ENCODE data around the gene NHLRC4.

Gene NHLRC4

DNA sequence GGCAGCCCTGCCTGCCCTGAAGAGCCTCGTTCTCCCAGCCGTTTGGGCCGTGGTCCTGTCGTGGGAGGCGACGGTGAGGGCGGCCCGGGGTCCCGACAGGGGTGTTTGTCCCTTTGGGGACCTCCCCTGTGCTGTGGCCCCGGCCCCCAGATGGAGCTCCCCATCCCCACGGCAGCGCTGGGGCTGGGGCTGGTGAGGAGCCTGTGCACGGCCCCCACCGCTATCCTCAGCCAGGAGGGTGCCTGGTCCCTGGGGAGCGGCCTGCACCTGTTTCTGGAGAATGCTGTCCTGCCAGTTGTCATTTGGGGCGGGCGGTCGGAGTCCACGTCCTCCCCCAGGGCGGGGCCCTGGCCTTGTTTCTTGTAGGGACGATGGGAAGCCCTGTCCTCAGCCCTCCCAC is 32.7 kb upstream of the NHLRC4 start:
- Histone ChIP-seq H3K36me3 (ENCODE audit: control insufficient read depth in 2 of 2, insufficient read depth in 1 of 2, low read length in 2 of 2) (peaks cover 0 to 50% of the 10 kb centered on the region in 2 experiments; a peak in 2 of 3 replicates), H3K9me3 (ENCODE audit: control insufficient read depth, insufficient read depth, low read depth, low read length) (no peaks in the 10 kb centered on the region), H3K4me3 (ENCODE audit: low read depth, low read length) (no peak overlapping the region), H3K4me1 (ENCODE audit: control insufficient read depth, insufficient read depth, low read length) (peaks cover 7% of the 10 kb centered on the region), H3K27ac (ENCODE audit: extremely low read depth, low read depth, low read length) (no peak overlapping the region)
- no peak for TF ChIP-seq ZNF2 (tag by site-specific recombination; IDR thresholded peaks at IDR 0.05)
- no peak for TF ChIP-seq TCF7L2 (IDR thresholded peaks at IDR 0.05; ENCODE audit: borderline replicate concordance, low read depth, low read length)
- TF ChIP-seq, protein P1, sequence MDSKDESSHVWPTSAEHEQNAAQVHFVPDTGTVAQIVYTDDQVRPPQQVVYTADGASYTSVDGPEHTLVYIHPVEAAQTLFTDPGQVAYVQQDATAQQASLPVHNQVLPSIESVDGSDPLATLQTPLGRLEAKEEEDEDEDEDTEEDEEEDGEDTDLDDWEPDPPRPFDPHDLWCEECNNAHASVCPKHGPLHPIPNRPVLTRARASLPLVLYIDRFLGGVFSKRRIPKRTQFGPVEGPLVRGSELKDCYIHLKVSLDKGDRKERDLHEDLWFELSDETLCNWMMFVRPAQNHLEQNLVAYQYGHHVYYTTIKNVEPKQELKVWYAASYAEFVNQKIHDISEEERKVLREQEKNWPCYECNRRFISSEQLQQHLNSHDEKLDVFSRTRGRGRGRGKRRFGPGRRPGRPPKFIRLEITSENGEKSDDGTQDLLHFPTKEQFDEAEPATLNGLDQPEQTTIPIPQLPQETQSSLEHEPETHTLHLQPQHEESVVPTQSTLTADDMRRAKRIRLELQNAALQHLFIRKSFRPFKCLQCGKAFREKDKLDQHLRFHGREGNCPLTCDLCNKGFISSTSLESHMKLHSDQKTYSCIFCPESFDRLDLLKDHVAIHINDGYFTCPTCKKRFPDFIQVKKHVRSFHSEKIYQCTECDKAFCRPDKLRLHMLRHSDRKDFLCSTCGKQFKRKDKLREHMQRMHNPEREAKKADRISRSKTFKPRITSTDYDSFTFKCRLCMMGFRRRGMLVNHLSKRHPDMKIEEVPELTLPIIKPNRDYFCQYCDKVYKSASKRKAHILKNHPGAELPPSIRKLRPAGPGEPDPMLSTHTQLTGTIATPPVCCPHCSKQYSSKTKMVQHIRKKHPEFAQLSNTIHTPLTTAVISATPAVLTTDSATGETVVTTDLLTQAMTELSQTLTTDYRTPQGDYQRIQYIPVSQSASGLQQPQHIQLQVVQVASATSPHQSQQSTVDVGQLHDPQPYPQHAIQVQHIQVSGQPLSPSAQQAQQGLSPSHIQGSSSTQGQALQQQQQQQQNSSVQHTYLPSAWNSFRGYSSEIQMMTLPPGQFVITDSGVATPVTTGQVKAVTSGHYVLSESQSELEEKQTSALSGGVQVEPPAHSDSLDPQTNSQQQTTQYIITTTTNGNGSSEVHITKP (tag by site-specific recombination; IDR thresholded peaks at IDR 0.05) = no peak
- TF ChIP-seq ZNF16 (tag by site-specific recombination; IDR thresholded peaks at IDR 0.05; ENCODE audit: low read depth) = no peak
- no peak for TF ChIP-seq ZNF626 (tag by site-specific recombination; IDR thresholded peaks at IDR 0.05)
- no peak for TF ChIP-seq ZNF571 (tag by site-specific recombination; IDR thresholded peaks at IDR 0.05)
- no peak for TF ChIP-seq WT1 (tag by site-specific recombination; IDR thresholded peaks at IDR 0.05)
- TF ChIP-seq ZNF654 (tag by site-specific recombination; IDR thresholded peaks at IDR 0.05; ENCODE audit: low read depth) = no peak
- no peak for TF ChIP-seq ZNF677 (tag by site-specific recombination; IDR thresholded peaks at IDR 0.05)
- no peak for TF ChIP-seq ZNF366 (tag by site-specific recombination; conservative IDR thresholded peaks at IDR 0.05)
- ChIA-PET POLR2A (no interaction called here), CTCF (interaction anchor here (0.6 kb wide), 1 partner anchor 1469 kb away, joined by 3 read pairs; no protein-coding TSS in a partner anchor)

DNA sequence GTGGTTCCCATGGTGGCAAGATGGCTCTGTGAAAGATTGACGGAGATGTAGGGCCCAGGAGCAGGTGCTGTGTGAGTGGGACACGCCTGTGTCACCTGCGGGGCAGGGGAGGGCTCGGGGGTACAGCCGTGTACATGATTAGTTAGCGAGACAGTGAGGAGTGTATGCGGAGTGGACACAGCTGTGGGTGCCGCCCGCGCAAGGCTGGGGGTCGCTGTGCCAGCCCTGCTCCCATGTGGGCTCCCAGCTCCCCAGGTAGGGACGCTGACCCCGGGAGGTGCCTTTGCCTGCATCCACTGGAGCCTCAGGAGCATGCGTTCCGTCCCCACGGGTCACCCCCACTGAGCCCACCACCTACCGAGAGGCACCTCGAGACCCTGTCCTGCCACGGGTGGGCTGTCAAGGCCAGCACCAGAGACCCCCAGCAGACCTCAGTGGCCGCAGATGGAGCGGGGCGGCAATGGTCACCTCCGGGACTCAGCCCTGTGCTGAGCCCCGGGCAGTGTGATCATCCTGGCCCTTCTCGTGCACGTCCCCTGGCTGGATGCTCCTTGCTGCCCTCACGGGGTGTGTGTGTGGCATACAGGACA is 31.9 kb upstream of the NHLRC4 start:
- POLR2A ChIA-PET = interaction anchor here (0.5 kb wide), 1 partner anchor 204 kb away, joined by 3 read pairs; no protein-coding TSS in a partner anchor
- H3K4me1 ChIP-seq (ENCODE audit: control insufficient read depth, insufficient read depth, low read length) = no peaks in the 10 kb centered on the region

DNA sequence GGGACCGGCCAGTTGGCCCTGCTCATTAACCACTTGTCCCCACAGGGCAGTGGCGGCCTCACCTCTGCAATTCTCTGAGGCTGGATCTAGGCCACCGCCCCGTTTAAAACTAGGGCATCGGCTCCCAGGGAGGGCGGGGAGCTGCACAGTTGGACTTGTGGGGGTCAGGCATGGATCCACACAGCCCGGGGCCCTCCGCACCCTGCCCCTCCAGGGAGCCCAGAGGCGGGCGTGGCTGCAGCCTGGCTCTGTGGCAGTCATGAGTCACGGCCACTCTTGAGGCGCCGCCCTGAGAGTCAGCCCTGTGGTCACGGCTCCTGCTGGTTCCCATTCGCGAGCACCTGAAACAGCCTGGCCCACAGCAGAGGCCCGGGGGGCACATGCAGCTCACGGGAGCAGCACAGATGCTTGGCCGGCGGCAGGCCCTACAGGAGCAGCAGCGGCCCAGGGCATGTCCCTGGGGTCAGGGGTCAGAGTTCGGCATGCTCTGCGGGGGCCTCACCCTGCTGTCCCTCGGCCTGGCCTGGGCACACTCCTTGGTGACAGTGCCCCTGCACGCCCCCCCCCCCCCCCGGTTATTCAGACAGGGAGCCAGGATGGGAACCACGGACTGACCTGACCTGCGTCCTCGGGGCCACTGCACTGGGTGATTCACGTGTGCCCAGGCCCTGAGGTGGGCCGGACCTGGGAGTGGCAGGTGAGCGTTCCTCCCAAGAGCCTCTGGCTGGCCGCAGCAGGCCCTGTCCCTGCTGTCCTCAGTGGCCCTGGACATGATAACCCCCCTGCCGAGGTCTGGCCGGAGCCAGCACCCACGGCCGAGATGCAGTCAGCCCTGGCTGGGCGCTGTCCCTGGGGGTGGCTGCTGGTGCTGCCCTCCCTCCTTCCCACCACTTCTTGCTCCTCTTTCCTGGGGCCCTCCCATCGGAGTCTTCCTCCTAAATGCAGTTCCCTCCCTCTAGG is 31.1 kb upstream of the NHLRC4 start:
- POLR2A ChIA-PET = interaction anchor here (0.5 to 1.5 kb wide), 2 partner anchors 8 to 82 kb away, joined by 3 to 5 read pairs; partner anchors contain the start of gene CAPN15
- TF ChIP-seq, protein P2, sequence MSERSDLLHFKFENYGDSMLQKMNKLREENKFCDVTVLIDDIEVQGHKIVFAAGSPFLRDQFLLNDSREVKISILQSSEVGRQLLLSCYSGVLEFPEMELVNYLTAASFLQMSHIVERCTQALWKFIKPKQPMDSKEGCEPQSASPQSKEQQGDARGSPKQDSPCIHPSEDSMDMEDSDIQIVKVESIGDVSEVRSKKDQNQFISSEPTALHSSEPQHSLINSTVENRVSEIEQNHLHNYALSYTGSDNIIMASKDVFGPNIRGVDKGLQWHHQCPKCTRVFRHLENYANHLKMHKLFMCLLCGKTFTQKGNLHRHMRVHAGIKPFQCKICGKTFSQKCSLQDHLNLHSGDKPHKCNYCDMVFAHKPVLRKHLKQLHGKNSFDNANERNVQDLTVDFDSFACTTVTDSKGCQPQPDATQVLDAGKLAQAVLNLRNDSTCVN (tag by site-specific recombination; optimal IDR thresholded peaks at IDR 0.05) = no peak
- TF ChIP-seq, protein P3, sequence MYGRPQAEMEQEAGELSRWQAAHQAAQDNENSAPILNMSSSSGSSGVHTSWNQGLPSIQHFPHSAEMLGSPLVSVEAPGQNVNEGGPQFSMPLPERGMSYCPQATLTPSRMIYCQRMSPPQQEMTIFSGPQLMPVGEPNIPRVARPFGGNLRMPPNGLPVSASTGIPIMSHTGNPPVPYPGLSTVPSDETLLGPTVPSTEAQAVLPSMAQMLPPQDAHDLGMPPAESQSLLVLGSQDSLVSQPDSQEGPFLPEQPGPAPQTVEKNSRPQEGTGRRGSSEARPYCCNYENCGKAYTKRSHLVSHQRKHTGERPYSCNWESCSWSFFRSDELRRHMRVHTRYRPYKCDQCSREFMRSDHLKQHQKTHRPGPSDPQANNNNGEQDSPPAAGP (tag by site-specific recombination; IDR thresholded peaks at IDR 0.05) = peak; percentile 81
- TF ChIP-seq ZNF223 (tag by site-specific recombination; IDR thresholded peaks at IDR 0.05) (no peak), KLF7 (tag by site-specific recombination; IDR thresholded peaks at IDR 0.05; ENCODE audit: borderline replicate concordance) (peak; percentile 69; the same call in 1 of the 2 replicates), ZNF341 (tag by site-specific recombination; IDR thresholded peaks at IDR 0.05; ENCODE audit: low read depth) (peak; percentile 42; the same call in 1 of the 2 replicates), KLF8 (tag by site-specific recombination; IDR thresholded peaks at IDR 0.05) (no peak), KLF1 (tag by site-specific recombination; IDR thresholded peaks at IDR 0.05) (peak; percentile 95)
- TF ChIP-seq, protein P4, sequence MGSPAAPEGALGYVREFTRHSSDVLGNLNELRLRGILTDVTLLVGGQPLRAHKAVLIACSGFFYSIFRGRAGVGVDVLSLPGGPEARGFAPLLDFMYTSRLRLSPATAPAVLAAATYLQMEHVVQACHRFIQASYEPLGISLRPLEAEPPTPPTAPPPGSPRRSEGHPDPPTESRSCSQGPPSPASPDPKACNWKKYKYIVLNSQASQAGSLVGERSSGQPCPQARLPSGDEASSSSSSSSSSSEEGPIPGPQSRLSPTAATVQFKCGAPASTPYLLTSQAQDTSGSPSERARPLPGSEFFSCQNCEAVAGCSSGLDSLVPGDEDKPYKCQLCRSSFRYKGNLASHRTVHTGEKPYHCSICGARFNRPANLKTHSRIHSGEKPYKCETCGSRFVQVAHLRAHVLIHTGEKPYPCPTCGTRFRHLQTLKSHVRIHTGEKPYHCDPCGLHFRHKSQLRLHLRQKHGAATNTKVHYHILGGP (tag by site-specific recombination; IDR thresholded peaks at IDR 0.05) = no peak

More for the DNA sequence above, 31.9 kb upstream of the NHLRC4 start:
- CTCF ChIA-PET = interaction anchor here (0.7 kb wide), 1 partner anchor 47 kb away, joined by 3 read pairs; no protein-coding TSS in a partner anchor
- Histone ChIP-seq H3K9me3 (ENCODE audit: control insufficient read depth, insufficient read depth, low read depth, low read length) (no peaks in the 10 kb centered on the region), H3K4me3 (ENCODE audit: low read depth, low read length) (no peak overlapping the region), H3K27ac (ENCODE audit: extremely low read depth, low read depth, low read length) (no peak overlapping the region), H3K36me3 (ENCODE audit: control insufficient read depth in 2 of 2, insufficient read depth in 1 of 2, low read length in 2 of 2) (peaks cover 0 to 47% of the 10 kb centered on the region in 2 experiments; a peak in 2 of 3 replicates)
- TF ChIP-seq ZNF544 (tag by site-specific recombination; IDR thresholded peaks at IDR 0.05) = no peak
- 0 out of 2 replicates have a peak, but pooled peaks have one; percentile 27 for TF ChIP-seq GLIS2 (tag by site-specific recombination; IDR thresholded peaks at IDR 0.05)

More for the DNA sequence above, 31.1 kb upstream of the NHLRC4 start:
- Histone ChIP-seq H3K4me3 (ENCODE audit: low read depth, low read length) (no peak overlapping the region), H3K9me3 (ENCODE audit: control insufficient read depth, insufficient read depth, low read depth, low read length) (no peaks in the 10 kb centered on the region), H3K4me1 (ENCODE audit: control insufficient read depth, insufficient read depth, low read length) (no peaks in the 10 kb centered on the region), H3K27ac (ENCODE audit: extremely low read depth, low read depth, low read length) (no peak overlapping the region), H3K36me3 (ENCODE audit: control insufficient read depth in 2 of 2, insufficient read depth in 1 of 2, low read length in 2 of 2) (peaks cover 0 to 44% of the 10 kb centered on the region in 2 experiments; a peak in 2 of 3 replicates)
- CTCF ChIA-PET = interaction anchor here (0.7 kb wide), 1 partner anchor 46 kb away, joined by 3 read pairs; no protein-coding TSS in a partner anchor

All from HEK293 (cell line).